Stomach (tissue), 19 donors: Measurements from ENCODE around the gene CCNL1. TPM values are rescaled to one million over a fixed set of nuclear protein-coding genes. Genes with fewer than 3 reads are reported as not detected.

Experiments used
- DNase-seq, 2 donors: peaks; one replicate each; pipeline versions ENCODE4 v3.0.0 to v3.0.0-alpha.2; 2013 to 2019
- H3K27ac ChIP-seq, 5 donors: fragments of 200-600 bp in 4 of 5; sonication (generic) in 4 of 5; one replicate each; pipeline ENCODE4 v1.5.1; 2013 to 2019; ENCODE audit warnings: mild to moderate bottlenecking in 1 of 5, moderate library complexity in 1 of 5
- H3K27me3 ChIP-seq, 3 donors: fragments of 200-600 bp; sonication (generic); one replicate each; pipeline ENCODE4 v1.5.1; 2017 to 2019; ENCODE audit warnings: mixed run types in 1 of 3
- H3K36me3 ChIP-seq, 4 donors: fragments of 200-600 bp; sonication (generic); 1 replicate in 3 of 4; 2 replicates in 1 of 4; pipeline ENCODE4 v1.5.1; 2016 to 2019
- H3K4me1 ChIP-seq, 4 donors: fragments of 200-600 bp; sonication (generic); one replicate each; pipeline ENCODE4 v1.5.1; 2016 to 2019
- H3K4me3 ChIP-seq, 4 donors: fragments of 200-600 bp; sonication (generic) in 3 of 4; one replicate each; pipeline ENCODE4 v1.5.1; 2016 to 2019; ENCODE audit warnings: mild to moderate bottlenecking in 1 of 4
- H3K9me3 ChIP-seq, 4 donors: fragments of 200-600 bp; sonication (generic); one replicate each; pipeline ENCODE4 v1.5.1; 2016 to 2019
- EP300 ChIP-seq: sonication (generic); formaldehyde crosslinking; IDR thresholded peaks from one replicate; pipeline ENCODE4 v1.6.1; 2017; ENCODE audit warnings: antibody characterized with exemption
- POLR2A ChIP-seq, 4 donors: fragments of 450-650 bp; IDR thresholded peaks; one replicate each; pipeline ENCODE4 v1.6.1; 2016; ENCODE audit warnings: antibody characterized with exemption in 4 of 4, control low read depth in 2 of 4, mild to moderate bottlenecking in 1 of 4, moderate library complexity in 1 of 4
- POLR2AphosphoS5 ChIP-seq, 3 donors: sonication (generic); formaldehyde crosslinking; IDR thresholded peaks; one replicate each; pipeline ENCODE4 v1.6.1; 2016; ENCODE audit warnings: antibody characterized with exemption in 3 of 3
- WGBS, 5 donors: extraction: QIAGEN DNeasy Blood & Tissue Kit in 3 of 5; methylation state at CpG; one replicate each; pipeline versions ENCODE4 v1.1.5 to v1.1.7; 2013 to 2018; 5-methylcytosine and 5-hydroxymethylcytosine counted together
- intact Hi-C: fragments of 100-400 bp; cut with DNase I; formaldehyde crosslinking; loops from one replicate; pipeline ENCODE4 v1.15.1; 2023; ENCODE audit warnings: low total_unique reads
- long read RNA-seq, 10 donors: transcript quantifications; one replicate each; lab custom pipeline, GENCODE V29; 2026
- polyA plus RNA-seq, 3 donors: library from polyadenylated mRNA; stranded (reverse); fragments of 200-250 nt; gene quantifications; one replicate each; pipeline ENCODE4 v1.2.3, GENCODE V29; 2013
- total RNA-seq, 5 donors: library from RNA; depleted of rRNA; stranded (reverse); fragments of >200 nt; gene quantifications; one replicate each; pipeline versions ENCODE4 v1.1.0 to v1.2.3, GENCODE V29; 2014 to 2016
- TF ChIP-seq, protein P1 (sequence below), 7 experiments: fragments of 450-650 bp in 4 of 7; fragments of 200-600 bp in 3 of 7; sonication (generic) in 3 of 7; IDR thresholded peaks; one replicate each; pipeline ENCODE4 v1.5.1; 2016 to 2019; ENCODE audit warnings: antibody characterized with exemption in 7 of 7, control low read depth in 2 of 7, mild to moderate bottlenecking in 1 of 7
- donor health status: healthy with polysubstance abuse.
- donor health status: Bipolar disorder and iron deficiency.
- donor health status: healthy.

Gene CCNL1
- 100 to 1,000 TPM in 4 of 5 donors, 10 to 100 TPM in 1; 63.1 to 484 (median 434) TPM for total RNA-seq
- 10 to 100 TPM; 14.0 to 74.3 (median 28.9) TPM for polyA plus RNA-seq
- long read RNA-seq, donor 1, partial matches to known transcripts, result 0 of 5 reads
- long read RNA-seq, donor 1, other reads (novel, unspliced or antisense), result 0 of 5 reads
- long read RNA-seq, donor 2, full-length matches to known transcripts, result 7 of 20 reads
- long read RNA-seq, donor 2, partial matches to known transcripts, result 13 of 20 reads
- long read RNA-seq, donor 2, other reads (novel, unspliced or antisense), result 0 of 20 reads
- long read RNA-seq, donor 3, full-length matches to known transcripts, result 10 of 10 reads
- long read RNA-seq, donor 3, partial matches to known transcripts, result 0 of 10 reads
- long read RNA-seq, donor 3, other reads (novel, unspliced or antisense), result 0 of 10 reads
- long read RNA-seq, donor 4, result 0 reads
- long read RNA-seq, donor 5, full-length matches to known transcripts, result 10 of 10 reads
- long read RNA-seq, donor 5, partial matches to known transcripts, result 0 of 10 reads
- long read RNA-seq, donor 5, other reads (novel, unspliced or antisense), result 0 of 10 reads
- long read RNA-seq, donor 6, result 0 reads
- long read RNA-seq, donor 7, full-length matches to known transcripts, result 16 of 16 reads
- long read RNA-seq, donor 7, partial matches to known transcripts, result 0 of 16 reads
- long read RNA-seq, donor 7, other reads (novel, unspliced or antisense), result 0 of 16 reads
- long read RNA-seq, donor 8, full-length matches to known transcripts, result 23 of 23 reads
- long read RNA-seq, donor 8, partial matches to known transcripts, result 0 of 23 reads
- long read RNA-seq, donor 8, other reads (novel, unspliced or antisense), result 0 of 23 reads
- long read RNA-seq, donor 9, transcript CCNL1-214 (4 exons, 3,671 nt), result major isoform, 5 of 11 reads
- long read RNA-seq, donor 9, partial matches to known transcripts, result 0 of 11 reads
- long read RNA-seq, donor 9, other reads (novel, unspliced or antisense), result 0 of 11 reads
- long read RNA-seq, donor 10, full-length matches to known transcripts, result 5 of 5 reads
- long read RNA-seq, donor 10, partial matches to known transcripts, result 0 of 5 reads
- long read RNA-seq, donor 10, other reads (novel, unspliced or antisense), result 0 of 5 reads

DNA sequence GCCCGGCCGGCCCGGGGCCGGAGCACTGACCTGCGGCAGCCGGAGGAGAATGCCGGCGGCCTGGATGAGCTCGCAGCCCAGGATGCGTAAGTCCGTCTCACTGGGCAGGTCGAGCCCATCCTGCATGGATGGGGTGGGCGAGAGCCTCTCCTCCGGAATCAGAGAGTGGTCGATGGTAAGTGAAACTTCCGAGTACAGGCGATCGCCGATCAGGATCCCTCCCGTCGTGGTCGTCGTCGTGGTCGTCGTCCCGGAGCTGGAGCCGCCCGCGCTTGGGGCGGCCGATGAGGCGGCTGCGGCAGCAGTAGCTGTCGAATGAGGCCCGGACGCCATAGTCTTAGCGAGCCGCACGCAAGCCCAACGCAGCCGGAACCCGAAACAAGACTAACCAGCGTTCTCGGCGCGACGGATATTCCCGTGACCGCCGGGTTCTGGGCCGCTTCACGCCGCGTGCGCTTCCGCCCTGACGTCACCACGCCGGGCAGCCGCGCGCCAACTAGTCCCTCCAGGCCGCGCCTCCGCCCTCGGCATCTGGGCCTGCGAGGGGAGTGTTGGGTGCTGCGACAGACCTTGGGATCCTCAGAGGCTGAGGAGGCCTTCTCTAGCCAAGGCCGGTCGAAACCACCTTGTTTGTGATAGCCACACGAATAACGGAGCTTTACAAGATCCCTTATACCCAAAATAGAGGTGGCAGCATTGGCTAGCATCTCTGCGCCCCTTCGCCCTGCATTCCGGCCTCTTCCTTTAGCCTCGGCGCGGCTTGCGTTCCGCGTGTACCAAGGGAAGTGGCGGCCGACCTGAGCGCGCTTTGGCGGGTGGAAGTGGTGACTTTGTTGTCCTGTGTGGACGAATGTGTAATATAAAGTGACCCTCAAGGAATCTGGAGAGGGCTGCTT, at the start of gene CCNL1:
CCNL1 (minus strand) TSS at position 386 of the 896 bp plus-strand sequence; CDS start at position 333, 53 bp downstream.
- peak within 1 kb of the TSS; percentile 98 to 100 (median 99) for H3K27ac ChIP-seq
- no peaks in the 10 kb centered on the region for H3K9me3 ChIP-seq
- H3K4me3 ChIP-seq, result peak within 1 kb of the TSS; percentile 66 to 99 (median 73)
- DNase-seq, result peak; percentile 98 to 99
- H3K27me3 ChIP-seq, result no peaks in the 10 kb centered on the region
- WGBS, 5 donors, result 0 to 1% (median 0%) methylated on average over 47 to 88 of the region's 88 CpGs
- H3K4me1 ChIP-seq, result peaks cover 38 to 52% (median 49%) of the 10 kb centered on the region in 4 donors
- peak in 3 of 4 donors; percentile 83 to 99 (median 99) for TF ChIP-seq POLR2A (IDR thresholded peaks at IDR 0.05)
- TF ChIP-seq POLR2AphosphoS5 (IDR thresholded peaks at IDR 0.05), result peak; percentile 100
- TF ChIP-seq, protein P1, sequence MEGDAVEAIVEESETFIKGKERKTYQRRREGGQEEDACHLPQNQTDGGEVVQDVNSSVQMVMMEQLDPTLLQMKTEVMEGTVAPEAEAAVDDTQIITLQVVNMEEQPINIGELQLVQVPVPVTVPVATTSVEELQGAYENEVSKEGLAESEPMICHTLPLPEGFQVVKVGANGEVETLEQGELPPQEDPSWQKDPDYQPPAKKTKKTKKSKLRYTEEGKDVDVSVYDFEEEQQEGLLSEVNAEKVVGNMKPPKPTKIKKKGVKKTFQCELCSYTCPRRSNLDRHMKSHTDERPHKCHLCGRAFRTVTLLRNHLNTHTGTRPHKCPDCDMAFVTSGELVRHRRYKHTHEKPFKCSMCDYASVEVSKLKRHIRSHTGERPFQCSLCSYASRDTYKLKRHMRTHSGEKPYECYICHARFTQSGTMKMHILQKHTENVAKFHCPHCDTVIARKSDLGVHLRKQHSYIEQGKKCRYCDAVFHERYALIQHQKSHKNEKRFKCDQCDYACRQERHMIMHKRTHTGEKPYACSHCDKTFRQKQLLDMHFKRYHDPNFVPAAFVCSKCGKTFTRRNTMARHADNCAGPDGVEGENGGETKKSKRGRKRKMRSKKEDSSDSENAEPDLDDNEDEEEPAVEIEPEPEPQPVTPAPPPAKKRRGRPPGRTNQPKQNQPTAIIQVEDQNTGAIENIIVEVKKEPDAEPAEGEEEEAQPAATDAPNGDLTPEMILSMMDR (IDR thresholded peaks at IDR 0.05), result no peak
- TF ChIP-seq EP300, result peak; percentile 88
- intact Hi-C loops, result no loop called here
- H3K36me3 ChIP-seq, result peaks cover 24 to 38% (median 34%) of the 10 kb centered on the region in 4 donors

DNA sequence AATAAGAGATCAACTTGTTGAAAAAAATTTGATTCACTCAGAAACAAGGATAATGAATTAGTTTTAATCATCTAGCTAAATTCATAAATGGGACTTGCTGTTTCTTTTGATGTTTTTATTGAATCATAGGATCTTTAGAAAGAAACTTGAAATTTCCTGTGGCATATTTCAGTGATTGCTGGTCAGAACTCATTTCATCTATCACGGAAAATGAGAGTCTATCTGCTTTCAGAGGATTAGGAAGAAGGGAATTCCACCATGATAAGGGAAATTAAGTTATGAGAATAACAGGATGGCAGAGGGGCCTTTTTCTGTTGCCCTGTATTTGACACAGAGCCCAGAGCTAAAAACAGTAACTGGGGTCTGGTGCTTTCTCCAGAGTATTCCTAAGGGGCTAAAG, 44.9 kb upstream of the CCNL1 start:
- intact Hi-C loops, result loop anchor here (10.0 kb wide), 1 partner anchor 290 kb away; no protein-coding TSS in a partner anchor
- WGBS, 5 donors, result 90 to 97% (median 94%) methylated on average over 1 of the region's 1 CpG
- Histone ChIP-seq H3K27me3 (no peaks in the 10 kb centered on the region), H3K4me3 (no peak overlapping the region), H3K27ac (no peak overlapping the region), H3K36me3 (no peaks in the 10 kb centered on the region), H3K9me3 (no peaks in the 10 kb centered on the region), H3K4me1 (peaks cover 0 to 9% (median 4%) of the 10 kb centered on the region in 4 donors)
- no peak for DNase-seq
- TF ChIP-seq POLR2AphosphoS5 (IDR thresholded peaks at IDR 0.05), result no peak
- no peak for TF ChIP-seq EP300
- TF ChIP-seq, protein P1 (IDR thresholded peaks at IDR 0.05), result no peak
- no peak for TF ChIP-seq POLR2A (IDR thresholded peaks at IDR 0.05)

DNA sequence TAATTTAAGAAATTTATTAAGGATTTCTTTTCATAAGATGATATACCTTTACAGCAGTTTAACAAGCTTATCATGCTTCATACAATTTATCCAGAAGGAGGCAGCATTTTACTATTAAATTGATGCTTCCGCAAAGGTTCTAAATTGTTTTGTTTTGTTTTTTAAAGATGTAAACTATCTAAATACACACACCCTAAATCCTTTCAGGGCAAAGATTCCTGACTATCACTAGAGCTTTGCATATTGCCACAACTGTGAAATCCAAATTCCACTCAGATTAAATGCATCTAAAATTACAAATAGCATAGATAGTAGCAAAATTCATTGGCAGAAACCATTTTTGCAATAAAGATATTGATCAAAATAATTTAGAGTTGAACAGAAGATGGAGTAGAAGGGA, 44.5 kb upstream of the CCNL1 start:
- intact Hi-C loops, result loop anchor here (10.0 kb wide), 1 partner anchor 290 kb away; no protein-coding TSS in a partner anchor
- peak in 1 of 2 donors; percentile 53 for DNase-seq
- TF ChIP-seq, protein P1 (IDR thresholded peaks at IDR 0.05), result peak in 3 of 7 experiments; percentile 8 to 26 (median 9)
- TF ChIP-seq POLR2A (IDR thresholded peaks at IDR 0.05), result no peak
- TF ChIP-seq POLR2AphosphoS5 (IDR thresholded peaks at IDR 0.05), result no peak
- no peak for TF ChIP-seq EP300
- 13 to 40% (median 33%) methylated on average over 1 of the region's 1 CpG for WGBS, 5 donors
- Histone ChIP-seq H3K4me3 (no peak overlapping the region), H3K9me3 (no peaks in the 10 kb centered on the region), H3K27ac (no peak overlapping the region), H3K36me3 (no peaks in the 10 kb centered on the region), H3K27me3 (no peaks in the 10 kb centered on the region), H3K4me1 (peaks cover 0 to 9% (median 4%) of the 10 kb centered on the region in 4 donors)
